H9 (cell line): Measurements from ENCODE around the gene MTF1. TPM values are rescaled to one million over a fixed set of nuclear protein-coding genes. Genes with fewer than 3 reads are reported as not detected.

Source experiments
- DNase-seq: peaks from one replicate; pipeline ENCODE4 v3.0.0-alpha.2; 2017
- H2AFZ ChIP-seq: one replicate; pipeline ENCODE4 v1.6.1; 2013; ENCODE audit warnings: mild to moderate bottlenecking, low read length, control low read depth, moderate library complexity
- H2AK5ac ChIP-seq: 2 replicates; pipeline ENCODE4 v1.6.1; 2013; ENCODE audit warnings: low read length, control low read depth, mixed read lengths; ENCODE audit not compliant: insufficient read length
- H2BK120ac ChIP-seq: one replicate; pipeline ENCODE4 v1.6.1; 2013; ENCODE audit warnings: low read depth, mild to moderate bottlenecking, low read length, control low read depth, inconsistent platforms; ENCODE audit not compliant: poor library complexity, severe bottlenecking
- H2BK12ac ChIP-seq: 2 replicates; pipeline ENCODE4 v1.6.1; 2013; ENCODE audit warnings: low read length, control low read depth, mixed read lengths, low read depth; ENCODE audit not compliant: insufficient read length
- H2BK15ac ChIP-seq: 2 replicates; pipeline ENCODE4 v1.6.1; 2013; ENCODE audit warnings: low read depth, low read length, control low read depth
- H2BK20ac ChIP-seq: one replicate; pipeline ENCODE4 v1.6.1; 2013; ENCODE audit warnings: low read depth, mild to moderate bottlenecking, low read length, control low read depth, inconsistent platforms; ENCODE audit not compliant: poor library complexity, severe bottlenecking
- H2BK5ac ChIP-seq: 2 replicates; pipeline ENCODE4 v1.6.1; 2013; ENCODE audit warnings: low read length, control low read depth, mixed read lengths; ENCODE audit not compliant: insufficient read length
- H3K14ac ChIP-seq: 2 replicates; pipeline ENCODE4 v1.6.1; 2013; ENCODE audit warnings: low read length, control low read depth; ENCODE audit not compliant: insufficient read depth
- H3K18ac ChIP-seq: 2 replicates; pipeline ENCODE4 v1.6.1; 2013; ENCODE audit warnings: low read depth, mild to moderate bottlenecking, mixed read lengths, low read length, control low read depth; ENCODE audit not compliant: insufficient read length
- H3K23ac ChIP-seq: 2 replicates; pipeline ENCODE4 v1.6.1; 2013; ENCODE audit warnings: low read length, control low read depth, mixed read lengths, low read depth; ENCODE audit not compliant: insufficient read length
- H3K23me2 ChIP-seq: 2 replicates; pipeline ENCODE4 v1.6.1; 2013; ENCODE audit warnings: low read depth, mild to moderate bottlenecking, mixed read lengths, low read length, control low read depth; ENCODE audit not compliant: insufficient read length, poor library complexity, severe bottlenecking
- H3K27ac ChIP-seq: 2 replicates; pipeline ENCODE4 v1.5.1; 2013; ENCODE audit warnings: low read length, control low read depth, mixed read lengths, low read depth; ENCODE audit not compliant: insufficient read length
- H3K27me3 ChIP-seq: 2 replicates; pipeline ENCODE4 v1.6.1; 2013; ENCODE audit warnings: low read length, control low read depth, inconsistent platforms; ENCODE audit not compliant: insufficient read depth
- H3K4ac ChIP-seq: 2 replicates; pipeline ENCODE4 v1.6.1; 2013; ENCODE audit warnings: low read depth, mild to moderate bottlenecking, control low read depth, inconsistent platforms, low read length, moderate library complexity
- H3K4me1 ChIP-seq: 2 replicates; pipeline ENCODE4 v1.6.1; 2013; ENCODE audit warnings: low read length, control low read depth, inconsistent platforms; ENCODE audit not compliant: insufficient read depth
- H3K4me2 ChIP-seq: 2 replicates; pipeline ENCODE4 v1.6.1; 2013; ENCODE audit warnings: low read length, control low read depth, mixed read lengths; ENCODE audit not compliant: insufficient read length, insufficient read depth
- H3K56ac ChIP-seq: 2 replicates; pipeline ENCODE4 v1.6.1; 2013; ENCODE audit warnings: low read depth, mild to moderate bottlenecking, mixed read lengths, low read length, control low read depth; ENCODE audit not compliant: insufficient read length
- H3K79me1 ChIP-seq: 2 replicates; pipeline ENCODE4 v1.6.1; 2013; ENCODE audit warnings: low read depth, mild to moderate bottlenecking, moderate library complexity, low read length, control low read depth, inconsistent platforms; ENCODE audit not compliant: insufficient read depth, poor library complexity, severe bottlenecking
- H3K79me2 ChIP-seq: 2 replicates; pipeline ENCODE4 v1.6.1; 2013; ENCODE audit warnings: low read length, control low read depth, inconsistent platforms; ENCODE audit not compliant: insufficient read depth
- H3K9ac ChIP-seq: 2 replicates; pipeline ENCODE4 v1.6.1; 2013; ENCODE audit warnings: low read length, control low read depth, mixed read lengths; ENCODE audit not compliant: insufficient read length; ENCODE audit errors: extremely low read depth
- H3K9me3 ChIP-seq: one replicate; pipeline ENCODE4 v1.6.1; 2013; ENCODE audit warnings: low read depth, low read length, inconsistent platforms; ENCODE audit not compliant: control insufficient read depth
- H3T11ph ChIP-seq: one replicate; pipeline ENCODE4 v1.6.1; 2013; ENCODE audit warnings: mild to moderate bottlenecking, low read length, control low read depth, inconsistent platforms
- H4K20me1 ChIP-seq: one replicate; pipeline ENCODE4 v1.6.1; 2013; ENCODE audit not compliant: control insufficient read depth, insufficient read length, insufficient read depth
- H4K5ac ChIP-seq: 2 replicates; pipeline ENCODE4 v1.6.1; 2013; ENCODE audit warnings: low read depth, mild to moderate bottlenecking, mixed read lengths, low read length, control low read depth; ENCODE audit not compliant: insufficient read length
- H4K8ac ChIP-seq: replicated peaks from 2 replicates; pipeline ENCODE4 v1.6.1; 2013; ENCODE audit warnings: low read length, control low read depth, mixed read lengths, low read depth; ENCODE audit not compliant: insufficient read length
- H4K91ac ChIP-seq: 2 replicates; pipeline ENCODE4 v1.6.1; 2013; ENCODE audit warnings: low read depth, mild to moderate bottlenecking, moderate library complexity, mixed read lengths, low read length, control low read depth; ENCODE audit not compliant: insufficient read length
- H3K27ac Mint-ChIP-seq, 3 experiments: 2 replicates in 2 of 3; 3 replicates in 1 of 3; pipeline ENCODE4 v1.8.0; 2020 to 2021; ENCODE audit warnings: mixed read lengths in 3 of 3, mild to moderate bottlenecking in 1 of 3, moderate library complexity in 1 of 3
- H3K27me3 Mint-ChIP-seq: 2 replicates; pipeline ENCODE4 v1.8.0; 2021; ENCODE audit warnings: low read depth, mild to moderate bottlenecking, moderate library complexity, mixed read lengths
- H3K36me3 Mint-ChIP-seq, 3 experiments: 2 replicates in 2 of 3; 3 replicates in 1 of 3; pipeline ENCODE4 v1.8.0; 2020 to 2021; ENCODE audit warnings: low read depth in 3 of 3, mixed read lengths in 3 of 3; ENCODE audit not compliant: insufficient read depth in 1 of 3
- H3K4me1 Mint-ChIP-seq, 2 experiments: 2 replicates each; pipeline ENCODE4 v1.8.0; 2020; ENCODE audit warnings: mixed read lengths in 2 of 2
- H3K4me3 Mint-ChIP-seq, 2 experiments: 2 replicates in 1 of 2; 3 replicates in 1 of 2; pipeline ENCODE4 v1.8.0; 2020 to 2021; ENCODE audit warnings: mild to moderate bottlenecking in 2 of 2, mixed read lengths in 2 of 2, moderate library complexity in 1 of 2
- H3K9me3 Mint-ChIP-seq, 2 experiments: 2 replicates in 1 of 2; 3 replicates in 1 of 2; pipeline ENCODE4 v1.8.0; 2020; ENCODE audit warnings: mild to moderate bottlenecking in 2 of 2, mixed read lengths in 2 of 2, moderate library complexity in 1 of 2
- CTCF ChIP-seq: fragments of 200-600 bp; sonication (generic); conservative IDR thresholded peaks from 3 replicates; pipeline ENCODE4 v1.8.0; 2021; ENCODE audit warnings: antibody characterized with exemption, mild to moderate bottlenecking
- total RNA-seq: library from RNA; stranded (reverse); gene quantifications from 2 replicates; pipeline ENCODE4 v1.2.1, GENCODE V29; 2021

Gene MTF1
- total RNA-seq, 1 experiment from 2014 or later, result 17.0 TPM

DNA sequence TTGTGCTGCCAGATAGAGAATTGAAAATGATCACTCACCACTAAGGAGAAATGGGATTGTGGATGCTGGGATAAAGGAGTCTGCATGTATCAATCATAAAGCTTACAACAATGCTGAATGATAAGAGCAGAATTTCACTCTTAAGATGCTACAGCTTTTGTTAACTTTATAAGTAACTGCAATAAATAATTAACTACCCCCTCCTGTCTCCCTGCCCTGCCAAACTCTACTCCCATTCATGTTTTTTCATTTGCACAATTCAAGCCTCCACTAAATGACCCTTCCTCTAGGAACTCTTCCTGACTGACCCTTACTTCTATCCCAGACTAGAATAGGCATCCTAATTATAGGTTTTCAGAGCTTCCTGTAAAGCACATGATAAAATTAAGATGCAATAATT is 14.9 kb downstream of the MTF1 start:
- no peak overlapping the region for H2BK20ac ChIP-seq
- H3K79me1 ChIP-seq, result peaks cover 4% of the 10 kb centered on the region
- Mint-ChIP-seq H3K4me1 (no peaks in the 10 kb centered on the region), H3K27me3 (no peaks in the 10 kb centered on the region), H3K27ac (no peak overlapping the region), H3K4me3 (no peak overlapping the region), H3K36me3 (peaks cover 0 to 8% (median 3%) of the 10 kb centered on the region in 3 experiments; a peak in 3 of 7 replicates), H3K9me3 (no peaks in the 10 kb centered on the region)
- no peak overlapping the region for H2AK5ac ChIP-seq
- no peak overlapping the region for H3K4ac ChIP-seq
- H3K14ac ChIP-seq, result no peak overlapping the region
- H3K79me2 ChIP-seq, result no peaks in the 10 kb centered on the region
- H2BK120ac ChIP-seq, result no peak overlapping the region
- no peak overlapping the region for H2BK15ac ChIP-seq
- no peak overlapping the region for H4K5ac ChIP-seq
- no peak overlapping the region for H3K4me2 ChIP-seq
- H2AFZ ChIP-seq, result no peak overlapping the region
- H3K23me2 ChIP-seq, result no peaks in the 10 kb centered on the region
- no peak overlapping the region for H3T11ph ChIP-seq
- no peak for DNase-seq
- no peak overlapping the region for H2BK12ac ChIP-seq
- H2BK5ac ChIP-seq, result no peak overlapping the region
- H4K20me1 ChIP-seq, result no peaks in the 10 kb centered on the region
- no peaks in the 10 kb centered on the region for H3K4me1 ChIP-seq
- H3K27ac ChIP-seq, result no peak overlapping the region
- H3K27me3 ChIP-seq, result no peaks in the 10 kb centered on the region
- H3K23ac ChIP-seq, result no peak overlapping the region
- no peak overlapping the region for H4K91ac ChIP-seq
- TF ChIP-seq CTCF, result no peak
- no peak overlapping the region for H3K56ac ChIP-seq
- H3K9me3 ChIP-seq, result no peaks in the 10 kb centered on the region
- no peak overlapping the region for H3K9ac ChIP-seq
- H4K8ac ChIP-seq, result no peak overlapping the region
- H3K18ac ChIP-seq, result no peak overlapping the region
